Natural killer cell (primary cell): ENCODE measurements around the gene ARHGEF11. TPM values are rescaled to one million over a fixed set of nuclear protein-coding genes. Genes with fewer than 3 reads are reported as not detected.

ENCODE experiments used
- ATAC-seq, 3 donors: fragments of 150-1000 bp in 2 of 3; fragments of 200-7000 bp in 1 of 3; cut with Tn5 transposase; 1 replicate in 1 of 3; 2 replicates in 2 of 3; pipeline ENCODE4 v1.10.0; 2021; ENCODE audit warnings: mild to moderate bottlenecking in 2 of 3, moderate library complexity in 2 of 3
- DNase-seq, 2 donors: peaks; one replicate each; pipeline versions ENCODE4 v3.0.0 to v3.0.0-alpha.2; 2013 to 2021; ENCODE audit warnings: mixed read lengths in 1 of 2
- H3K27ac ChIP-seq: one replicate; pipeline ENCODE4 v1.5.1; 2013; ENCODE audit warnings: mild to moderate bottlenecking, low read length
- H3K27me3 ChIP-seq: one replicate; pipeline ENCODE4 v1.6.1; 2013; ENCODE audit warnings: low read length; ENCODE audit not compliant: control insufficient read depth, insufficient read depth
- H3K36me3 ChIP-seq: one replicate; pipeline ENCODE4 v1.6.1; 2013; ENCODE audit warnings: low read length; ENCODE audit not compliant: control insufficient read depth, insufficient read depth
- H3K4me1 ChIP-seq: one replicate; pipeline ENCODE4 v1.6.1; 2013; ENCODE audit warnings: low read length; ENCODE audit not compliant: control insufficient read depth, insufficient read depth
- H3K4me3 ChIP-seq: one replicate; pipeline ENCODE4 v1.5.1; 2013; ENCODE audit warnings: low read length
- H3K9me3 ChIP-seq: one replicate; pipeline ENCODE4 v1.6.1; 2013; ENCODE audit warnings: low read length; ENCODE audit not compliant: control insufficient read depth, insufficient read depth
- H3K27ac Mint-ChIP-seq, 2 donors: one replicate each; pipeline ENCODE4 v1.8.0; 2022; ENCODE audit warnings: mild to moderate bottlenecking in 2 of 2, mixed read lengths in 2 of 2, moderate library complexity in 1 of 2
- H3K27me3 Mint-ChIP-seq, 2 donors: one replicate each; pipeline ENCODE4 v1.8.0; 2022; ENCODE audit warnings: low read depth in 2 of 2, mixed read lengths in 2 of 2
- H3K36me3 Mint-ChIP-seq: one replicate; pipeline ENCODE4 v1.8.0; 2022; ENCODE audit warnings: mixed read lengths
- H3K4me1 Mint-ChIP-seq, 2 donors: one replicate each; pipeline ENCODE4 v1.8.0; 2022; ENCODE audit warnings: mixed read lengths in 2 of 2
- H3K4me3 Mint-ChIP-seq: one replicate; pipeline ENCODE4 v1.8.0; 2022; ENCODE audit warnings: mild to moderate bottlenecking, moderate library complexity, mixed read lengths
- H3K9me3 Mint-ChIP-seq, 2 donors: one replicate each; pipeline ENCODE4 v1.8.0; 2022; ENCODE audit warnings: mixed read lengths in 2 of 2
- WGBS: methylation state at CpG from one replicate; pipeline ENCODE4 v1.1.7; 2013; ENCODE audit warnings: missing lambda C conversion rate; ENCODE audit not compliant: insufficient coverage; 5-methylcytosine and 5-hydroxymethylcytosine counted together
- intact Hi-C: fragments of 100-400 bp; cut with micrococcal nuclease; formaldehyde crosslinking; loops from one replicate; pipeline ENCODE4 v1.14.2; 2022
- total RNA-seq, 4 donors: library from RNA; stranded (reverse); fragments of 120-200 nt in 1 of 4; gene quantifications; one replicate each; pipeline versions ENCODE4 v1.2.3 to v1.2.4, GENCODE V29; 2013 to 2022
- TF ChIP-seq, protein P1 (sequence below): fragments of 200-600 bp; IDR thresholded peaks from one replicate; pipeline ENCODE4 v1.8.0; 2022; ENCODE audit warnings: antibody characterized with exemption

The ARHGEF11 gene
- total RNA-seq, 3 donors from 2014 or later (not counting 1 experiment from before 2014, with no cell fraction given): 1.7 to 2.8 (median 2.4) TPM

GRCh38 chr1:156975084-156975483 lies 70.5 kb downstream of the ARHGEF11 start:
- Mint-ChIP-seq H3K4me1 (no peaks in the 10 kb centered on the region), H3K36me3 (no peaks in the 10 kb centered on the region), H3K27ac (no peak overlapping the region), H3K4me3 (no peak overlapping the region), H3K27me3 (peaks cover 21 to 26% of the 10 kb centered on the region in 2 donors), H3K9me3 (no peaks in the 10 kb centered on the region)
- TF ChIP-seq, protein P1, sequence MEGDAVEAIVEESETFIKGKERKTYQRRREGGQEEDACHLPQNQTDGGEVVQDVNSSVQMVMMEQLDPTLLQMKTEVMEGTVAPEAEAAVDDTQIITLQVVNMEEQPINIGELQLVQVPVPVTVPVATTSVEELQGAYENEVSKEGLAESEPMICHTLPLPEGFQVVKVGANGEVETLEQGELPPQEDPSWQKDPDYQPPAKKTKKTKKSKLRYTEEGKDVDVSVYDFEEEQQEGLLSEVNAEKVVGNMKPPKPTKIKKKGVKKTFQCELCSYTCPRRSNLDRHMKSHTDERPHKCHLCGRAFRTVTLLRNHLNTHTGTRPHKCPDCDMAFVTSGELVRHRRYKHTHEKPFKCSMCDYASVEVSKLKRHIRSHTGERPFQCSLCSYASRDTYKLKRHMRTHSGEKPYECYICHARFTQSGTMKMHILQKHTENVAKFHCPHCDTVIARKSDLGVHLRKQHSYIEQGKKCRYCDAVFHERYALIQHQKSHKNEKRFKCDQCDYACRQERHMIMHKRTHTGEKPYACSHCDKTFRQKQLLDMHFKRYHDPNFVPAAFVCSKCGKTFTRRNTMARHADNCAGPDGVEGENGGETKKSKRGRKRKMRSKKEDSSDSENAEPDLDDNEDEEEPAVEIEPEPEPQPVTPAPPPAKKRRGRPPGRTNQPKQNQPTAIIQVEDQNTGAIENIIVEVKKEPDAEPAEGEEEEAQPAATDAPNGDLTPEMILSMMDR: no peak
- no peaks in the 10 kb centered on the region for H3K36me3 ChIP-seq
- ATAC-seq (no peak), DNase-seq (no peak)
- H3K9me3 ChIP-seq: no peaks in the 10 kb centered on the region
- WGBS: no CpG with 5 or more reads among the region's 2 CpGs
- H3K27me3 ChIP-seq: no peaks in the 10 kb centered on the region
- no peaks in the 10 kb centered on the region for H3K4me1 ChIP-seq
- no peak overlapping the region for H3K27ac ChIP-seq
- H3K4me3 ChIP-seq: no peak overlapping the region
- intact Hi-C loops: no loop called here

GRCh38 chr1:156973417-156973816 lies 72.1 kb downstream of the ARHGEF11 start:
- TF ChIP-seq, protein P1: no peak
- Histone ChIP-seq H3K4me1 (no peaks in the 10 kb centered on the region), H3K9me3 (no peaks in the 10 kb centered on the region), H3K4me3 (no peak overlapping the region), H3K27me3 (no peaks in the 10 kb centered on the region), H3K27ac (no peak overlapping the region), H3K36me3 (no peaks in the 10 kb centered on the region)
- H3K4me1 Mint-ChIP-seq: no peaks in the 10 kb centered on the region
- H3K36me3 Mint-ChIP-seq: no peaks in the 10 kb centered on the region
- H3K27me3 Mint-ChIP-seq: peaks cover 21 to 26% of the 10 kb centered on the region in 2 donors
- ATAC-seq (no peak), DNase-seq (no peak)
- no peak overlapping the region for H3K4me3 Mint-ChIP-seq
- no peak overlapping the region for H3K27ac Mint-ChIP-seq
- intact Hi-C loops: no loop called here
- no peaks in the 10 kb centered on the region for H3K9me3 Mint-ChIP-seq
- 87% methylated on average over 2 of the region's 2 CpGs for WGBS

DNA sequence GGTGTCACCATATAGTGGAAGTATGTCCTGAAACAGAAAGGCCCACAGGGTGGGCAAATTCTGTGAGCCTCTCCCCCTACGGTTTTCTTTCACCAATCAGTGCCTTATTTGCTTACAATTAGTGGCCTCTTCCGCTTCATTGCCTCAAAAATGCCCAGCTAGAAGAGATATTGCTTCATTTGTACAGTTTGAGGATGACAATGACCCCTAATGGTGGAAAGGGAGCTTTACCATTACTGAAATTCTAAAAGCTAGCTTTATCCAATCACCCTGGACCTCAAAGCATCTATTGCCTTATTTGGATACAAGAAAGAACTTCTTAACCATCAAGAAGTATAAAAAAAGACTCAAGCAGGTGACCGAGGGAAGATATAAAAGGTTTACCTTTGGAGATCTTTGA lies 75.5 kb downstream of the ARHGEF11 start:
- H3K9me3 Mint-ChIP-seq: no peaks in the 10 kb centered on the region

DNA sequence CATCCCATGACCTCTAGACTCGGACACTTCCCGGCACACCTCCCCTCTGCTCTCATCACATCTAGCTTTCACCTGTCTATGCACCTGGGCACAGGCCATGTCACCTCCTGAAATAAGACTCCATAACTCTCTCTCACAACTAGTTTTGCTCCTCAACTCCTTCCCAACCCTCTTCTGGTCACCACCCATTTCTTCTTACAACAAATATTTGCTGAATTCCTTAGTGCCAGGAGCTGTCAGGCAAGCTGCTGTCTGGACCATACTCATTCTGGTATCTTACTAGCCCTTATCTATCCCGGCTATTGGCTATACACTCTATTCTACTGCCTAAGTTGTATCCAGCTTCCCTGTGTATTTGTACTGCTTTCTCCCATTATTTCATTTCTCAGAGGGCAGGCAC lies 76.0 kb downstream of the ARHGEF11 start:
- Histone ChIP-seq H3K27ac (no peak overlapping the region), H3K27me3 (no peaks in the 10 kb centered on the region), H3K9me3 (no peaks in the 10 kb centered on the region), H3K36me3 (no peaks in the 10 kb centered on the region), H3K4me1 (no peaks in the 10 kb centered on the region), H3K4me3 (no peak overlapping the region)
- Mint-ChIP-seq H3K4me1 (no peaks in the 10 kb centered on the region), H3K36me3 (no peaks in the 10 kb centered on the region), H3K27me3 (peaks cover 16 to 27% of the 10 kb centered on the region in 2 donors), H3K27ac (no peak overlapping the region), H3K9me3 (no peaks in the 10 kb centered on the region), H3K4me3 (no peak overlapping the region)
- TF ChIP-seq, protein P1: no peak
- intact Hi-C loops: no loop called here
- WGBS: 97% methylated on average over 3 of the region's 3 CpGs
- no peak for ATAC-seq
- DNase-seq: no peak

More for the DNA sequence above, 75.5 kb downstream of the ARHGEF11 start:
- Histone ChIP-seq H3K36me3 (no peaks in the 10 kb centered on the region), H3K9me3 (no peaks in the 10 kb centered on the region), H3K4me1 (no peaks in the 10 kb centered on the region), H3K27me3 (no peaks in the 10 kb centered on the region), H3K27ac (no peak overlapping the region), H3K4me3 (no peak overlapping the region)
- TF ChIP-seq, protein P1: no peak
- H3K27ac Mint-ChIP-seq: no peak overlapping the region
- WGBS: 78% methylated on average over 2 of the region's 3 CpGs
- H3K36me3 Mint-ChIP-seq: no peaks in the 10 kb centered on the region
- no peaks in the 10 kb centered on the region for H3K4me1 Mint-ChIP-seq
- intact Hi-C loops: no loop called here
- DNase-seq (peak in 1 of 2 donors; percentile 33), ATAC-seq (no peak)
- no peak overlapping the region for H3K4me3 Mint-ChIP-seq
- peaks cover 21 to 30% of the 10 kb centered on the region in 2 donors for H3K27me3 Mint-ChIP-seq
